Neuron (in vitro differentiated cells): ENCODE results near the gene MPST.

Experiments used
- H2AFZ ChIP-seq: one replicate; pipeline ENCODE4 v1.6.1; 2013; ENCODE audit warnings: low read depth, mild to moderate bottlenecking, inconsistent platforms, low read length, moderate library complexity
- H3K27me3 ChIP-seq: one replicate; pipeline ENCODE4 v1.6.1; 2013; ENCODE audit warnings: low read length; ENCODE audit not compliant: insufficient read depth
- H3K36me3 ChIP-seq: one replicate; pipeline ENCODE4 v1.6.1; 2013; ENCODE audit warnings: low read length; ENCODE audit not compliant: insufficient read depth
- H3K4me1 ChIP-seq: one replicate; pipeline ENCODE4 v1.6.1; 2013; ENCODE audit warnings: low read length; ENCODE audit not compliant: insufficient read depth
- H3K4me3 ChIP-seq: 2 replicates; pipeline ENCODE4 v1.5.1; 2013; ENCODE audit warnings: mild to moderate bottlenecking, low read length, moderate library complexity
- H3K9me3 ChIP-seq: one replicate; pipeline ENCODE4 v1.6.1; 2013; ENCODE audit warnings: low read length

The MPST gene

DNA sequence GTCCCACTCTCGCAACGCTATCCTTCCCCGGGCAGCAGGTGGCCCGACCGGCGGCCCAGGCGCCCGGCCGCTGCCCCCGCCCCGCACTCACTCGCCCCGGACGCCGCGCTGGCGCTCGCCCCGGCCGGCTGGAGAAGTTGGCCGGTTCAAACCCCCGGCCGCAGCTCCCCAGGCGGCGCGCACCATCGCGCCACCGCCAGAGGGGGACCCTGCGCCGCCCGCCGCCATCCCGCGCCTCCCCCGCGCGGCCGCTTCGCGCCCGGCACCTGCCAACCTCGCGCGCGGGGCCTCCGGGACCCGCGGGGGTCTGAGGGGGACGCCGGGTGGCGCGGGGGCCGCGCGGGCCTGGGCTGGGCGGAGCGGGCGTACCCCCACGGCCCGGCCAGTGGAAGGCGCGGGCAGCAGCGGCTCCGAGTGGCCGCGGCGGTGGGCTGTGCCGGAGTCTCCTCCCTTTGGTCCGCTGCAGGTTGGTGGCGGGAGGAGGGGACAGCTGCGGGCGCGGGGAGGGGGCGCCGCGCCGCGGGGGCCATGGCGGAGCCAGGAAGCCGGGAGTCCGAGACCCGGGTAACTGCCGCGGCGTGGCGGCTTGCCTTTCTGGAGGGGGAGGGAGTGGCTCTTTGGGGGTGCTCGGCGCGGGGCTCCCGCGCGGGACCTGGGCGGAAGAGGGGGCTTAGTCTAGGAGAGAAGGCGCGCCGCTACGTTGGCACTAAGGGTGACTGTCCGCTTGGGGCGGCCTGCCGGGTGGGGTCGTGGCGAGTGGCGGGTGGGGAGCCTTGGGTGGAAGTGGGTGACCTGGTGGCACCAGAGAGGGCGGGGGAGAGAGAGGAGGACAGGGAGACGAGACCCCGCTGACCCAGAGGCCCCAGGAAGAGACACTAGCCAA is at the start of gene MPST, which contains the start of gene TST:
Gene MPST, plus strand, starts transcription at position 434 of the 883 bp plus-strand sequence. Its CDS starts 95 bp downstream, at position 529.
Gene TST, minus strand, starts transcription at position 139 of the 883 bp plus-strand sequence. CDS start 715 bp downstream, outside the sequence.
- no peaks in the 10 kb centered on the region for H3K9me3 ChIP-seq
- H3K4me1 ChIP-seq: peaks cover 13% of the 10 kb centered on the region

DNA sequence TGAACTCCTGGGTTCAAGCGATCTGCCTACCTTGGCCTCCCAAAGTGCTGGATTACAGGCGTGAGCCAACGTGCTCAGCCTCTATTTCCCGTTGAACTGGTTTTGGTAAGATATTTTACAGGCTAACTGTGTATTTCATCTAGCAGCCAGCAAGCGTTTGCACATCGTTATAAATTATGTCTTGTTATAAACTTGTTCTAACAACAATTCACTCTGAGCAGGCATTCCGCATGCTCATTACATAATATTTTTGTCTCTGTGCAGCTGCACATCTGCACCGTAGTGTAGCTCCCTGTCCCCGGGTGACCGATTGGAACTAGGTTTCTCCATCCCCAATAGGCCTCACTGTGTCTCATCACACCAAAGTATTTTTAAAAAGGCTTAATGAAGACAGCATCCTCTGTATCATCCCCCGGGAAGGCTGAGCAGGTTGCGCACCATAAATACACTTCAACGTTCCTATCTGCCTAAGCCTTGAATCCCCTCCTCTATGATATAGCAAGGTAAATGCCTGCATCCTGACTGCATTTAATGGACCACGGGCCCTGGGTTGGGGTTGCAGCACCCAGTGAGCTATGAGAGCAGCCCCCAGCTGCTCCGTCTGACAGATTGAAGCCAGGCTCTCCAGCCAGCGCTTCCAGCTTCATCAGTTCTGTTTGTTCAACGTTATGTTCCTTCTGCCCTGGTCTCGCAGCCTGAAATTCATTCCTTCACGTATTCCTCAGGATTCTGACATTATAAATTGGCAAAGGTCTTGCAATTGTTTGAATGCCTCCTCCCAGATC is 48.0 kb upstream of the MPST start:
- no peak overlapping the region for H2AFZ ChIP-seq
- H3K4me3 ChIP-seq: no peak overlapping the region
- H3K9me3 ChIP-seq: no peaks in the 10 kb centered on the region
- peaks cover 6% of the 10 kb centered on the region for H3K27me3 ChIP-seq
- H3K4me1 ChIP-seq: no peaks in the 10 kb centered on the region
- H3K36me3 ChIP-seq: no peaks in the 10 kb centered on the region

More for the DNA sequence above, at the start of gene MPST, which contains the start of gene TST:
- Histone ChIP-seq H3K36me3 (peaks cover 8% of the 10 kb centered on the region), H3K4me3 (peak within 1 kb of the TSS; percentile 77), H2AFZ (peak within 1 kb of the TSS; percentile 95), H3K27me3 (no peaks in the 10 kb centered on the region)

DNA sequence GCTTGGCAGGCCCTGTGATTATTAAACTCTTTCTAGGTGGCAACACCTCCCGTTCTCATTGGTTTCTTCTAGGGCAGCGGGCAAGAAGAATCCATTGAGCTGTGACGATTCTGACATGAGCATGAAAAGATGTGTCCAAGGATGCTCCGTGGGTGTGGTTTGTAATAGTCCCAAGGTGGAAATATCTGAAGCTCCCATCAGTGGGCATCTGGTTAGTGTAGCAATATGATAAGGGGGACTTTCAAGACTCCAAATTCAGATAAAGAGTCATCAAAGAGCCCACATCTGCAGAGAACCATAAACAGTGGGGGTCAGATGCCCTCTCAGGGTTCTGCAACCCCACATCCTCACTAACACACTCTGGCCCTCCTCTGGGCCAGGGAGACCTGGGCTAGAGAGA is 42.9 kb upstream of the MPST start:
- H3K27me3 ChIP-seq: peaks cover 3% of the 10 kb centered on the region
- H3K9me3 ChIP-seq: no peaks in the 10 kb centered on the region
- no peaks in the 10 kb centered on the region for H3K4me1 ChIP-seq
- H2AFZ ChIP-seq: no peak overlapping the region
- H3K4me3 ChIP-seq: no peak overlapping the region
- no peaks in the 10 kb centered on the region for H3K36me3 ChIP-seq

DNA sequence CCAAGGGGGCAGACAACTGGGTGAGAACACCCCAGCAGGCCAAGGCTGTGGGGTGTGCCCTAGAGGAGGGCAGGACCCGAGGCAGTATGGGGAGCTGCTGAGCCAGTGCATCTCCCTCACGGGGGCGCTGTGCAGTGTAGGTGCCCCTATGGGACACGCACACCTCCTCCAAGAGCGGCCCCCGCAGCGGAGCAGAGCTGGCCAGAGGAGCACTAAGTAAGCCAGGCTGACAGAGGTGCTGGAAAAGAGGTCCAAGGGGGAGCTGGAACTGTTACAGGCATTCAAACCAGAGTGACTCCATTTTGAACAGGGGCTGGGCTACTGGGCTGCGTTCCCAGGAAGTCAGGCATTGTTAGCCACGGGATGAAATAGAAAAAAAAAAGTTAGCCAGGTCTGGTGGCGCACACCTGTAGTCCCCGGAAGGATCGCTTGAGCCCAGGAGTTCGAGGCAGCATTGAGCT is 42.1 kb upstream of the MPST start:
- peak overlapping the region; percentile 42 for H3K4me3 ChIP-seq
- H3K27me3 ChIP-seq: peaks cover 3% of the 10 kb centered on the region
- no peaks in the 10 kb centered on the region for H3K4me1 ChIP-seq
- peak overlapping the region; percentile 36 for H2AFZ ChIP-seq
- no peaks in the 10 kb centered on the region for H3K36me3 ChIP-seq
- no peaks in the 10 kb centered on the region for H3K9me3 ChIP-seq

DNA sequence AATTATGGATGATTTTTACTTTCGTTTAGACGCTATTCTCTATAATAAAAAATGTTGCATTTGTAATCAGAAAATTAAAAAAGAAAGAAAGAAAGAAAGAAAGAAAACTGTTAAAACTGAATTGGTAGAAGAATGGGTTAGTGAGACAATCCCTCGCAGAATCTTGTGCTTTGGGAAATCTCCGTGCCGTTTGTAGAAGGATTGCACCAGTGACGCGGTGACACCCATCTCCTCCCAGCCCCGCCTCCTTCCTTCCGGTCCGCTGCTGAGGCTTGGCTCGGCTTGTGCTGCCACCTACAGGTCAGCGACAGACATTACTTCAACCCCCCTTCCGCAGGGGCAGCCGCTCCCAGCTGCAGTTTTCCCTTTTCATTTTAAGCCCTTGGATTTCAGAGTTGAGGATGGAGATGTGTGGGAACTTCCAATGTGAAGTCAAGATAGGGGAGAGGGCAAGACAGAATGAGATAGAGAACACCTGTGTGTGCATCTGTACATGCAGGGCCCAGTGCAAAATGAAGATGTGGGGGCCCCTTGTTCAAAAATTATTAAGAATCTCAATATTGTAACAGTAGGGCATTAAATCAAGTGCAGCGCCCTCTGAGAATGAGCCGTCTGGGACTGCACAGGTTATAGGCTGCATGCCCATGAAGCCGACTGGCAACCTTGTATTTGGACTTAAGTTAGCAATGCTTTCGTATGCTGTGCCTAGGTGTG is 41.4 kb upstream of the MPST start:
- peak overlapping the region; percentile 36 for H2AFZ ChIP-seq
- H3K4me1 ChIP-seq: no peaks in the 10 kb centered on the region
- H3K36me3 ChIP-seq: no peaks in the 10 kb centered on the region
- peaks cover 3% of the 10 kb centered on the region for H3K27me3 ChIP-seq
- peak overlapping the region; percentile 42 for H3K4me3 ChIP-seq
- no peaks in the 10 kb centered on the region for H3K9me3 ChIP-seq

GRCh38 chr22:36979016-36979910 is 40.3 kb upstream of the MPST start:
- Histone ChIP-seq H3K4me3 (no peak overlapping the region), H3K4me1 (no peaks in the 10 kb centered on the region), H3K9me3 (no peaks in the 10 kb centered on the region), H3K36me3 (no peaks in the 10 kb centered on the region), H2AFZ (no peak overlapping the region), H3K27me3 (peaks cover 3% of the 10 kb centered on the region)

GRCh38 chr22:36981247-36981775 is 38.2 kb upstream of the MPST start:
- no peak overlapping the region for H3K4me3 ChIP-seq
- H3K9me3 ChIP-seq: peaks cover 6% of the 10 kb centered on the region
- no peaks in the 10 kb centered on the region for H3K36me3 ChIP-seq
- no peaks in the 10 kb centered on the region for H3K4me1 ChIP-seq
- peaks cover 3% of the 10 kb centered on the region for H3K27me3 ChIP-seq
- no peak overlapping the region for H2AFZ ChIP-seq

DNA sequence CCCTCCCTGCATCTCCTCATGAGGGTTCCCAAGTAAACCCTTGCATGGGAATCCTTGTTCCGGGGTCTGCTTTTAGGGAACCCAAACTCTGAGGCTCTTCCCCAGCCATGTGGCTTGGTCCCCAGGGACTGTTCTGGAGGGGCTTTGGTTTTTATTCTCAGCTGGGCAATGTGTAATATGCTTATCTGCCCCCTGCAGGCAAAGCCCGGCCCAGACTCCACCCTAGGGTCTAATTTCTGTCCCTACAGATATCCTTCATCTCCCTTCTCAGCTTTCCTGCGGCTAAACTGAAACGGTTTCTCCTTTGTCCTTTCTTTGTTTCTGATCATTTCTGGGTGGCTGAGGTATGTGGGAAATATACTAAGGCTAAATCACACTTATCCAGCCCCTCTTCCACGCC is 37.4 kb upstream of the MPST start:
- Histone ChIP-seq H3K4me3 (no peak overlapping the region), H2AFZ (no peak overlapping the region), H3K36me3 (no peaks in the 10 kb centered on the region), H3K9me3 (peaks cover 6% of the 10 kb centered on the region), H3K4me1 (no peaks in the 10 kb centered on the region), H3K27me3 (peaks cover 3% of the 10 kb centered on the region)

DNA sequence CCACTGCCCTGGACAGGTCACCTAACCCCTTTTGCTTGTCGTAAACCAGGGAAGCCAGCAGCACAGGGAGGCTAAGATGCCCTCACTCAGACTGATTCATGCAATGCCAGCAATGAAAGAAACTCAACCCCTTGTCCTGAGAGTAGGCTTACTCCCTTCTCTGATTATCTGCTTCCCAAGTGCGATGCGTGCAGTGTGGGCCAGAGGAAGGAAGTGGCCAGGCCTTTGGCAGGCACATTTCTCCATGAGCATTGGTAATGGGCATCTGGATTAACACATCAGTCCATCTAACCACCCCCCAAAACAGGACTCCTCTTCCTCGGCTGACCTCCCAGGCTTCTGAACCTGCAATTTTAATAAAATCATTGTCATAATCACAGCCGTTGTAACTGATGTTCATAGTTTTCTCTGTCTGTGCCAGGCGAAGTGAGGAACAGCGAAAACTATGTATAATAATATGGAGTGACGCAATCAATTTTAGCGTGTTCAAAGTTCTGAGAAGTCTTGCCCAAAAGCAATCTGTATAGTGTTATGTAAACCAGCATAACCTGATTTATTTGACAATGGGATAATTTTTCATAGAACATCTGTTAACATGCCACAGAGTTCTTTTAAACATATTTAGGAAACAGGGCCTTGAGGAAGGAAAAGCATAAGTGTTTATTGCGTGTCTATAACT is 34.2 kb upstream of the MPST start:
- no peaks in the 10 kb centered on the region for H3K4me1 ChIP-seq
- H3K27me3 ChIP-seq: no peaks in the 10 kb centered on the region
- H3K9me3 ChIP-seq: peaks cover 6% of the 10 kb centered on the region
- no peak overlapping the region for H2AFZ ChIP-seq
- H3K4me3 ChIP-seq: no peak overlapping the region
- H3K36me3 ChIP-seq: no peaks in the 10 kb centered on the region

GRCh38 chr22:36986242-36986821 is 33.2 kb upstream of the MPST start:
- H3K36me3 ChIP-seq: no peaks in the 10 kb centered on the region
- H3K4me3 ChIP-seq: no peak overlapping the region
- H3K9me3 ChIP-seq: peaks cover 6% of the 10 kb centered on the region
- no peaks in the 10 kb centered on the region for H3K27me3 ChIP-seq
- no peak overlapping the region for H2AFZ ChIP-seq
- H3K4me1 ChIP-seq: no peaks in the 10 kb centered on the region

GRCh38 chr22:36988075-36988832 is 31.3 kb upstream of the MPST start:
- no peaks in the 10 kb centered on the region for H3K36me3 ChIP-seq
- no peaks in the 10 kb centered on the region for H3K4me1 ChIP-seq
- no peak overlapping the region for H3K4me3 ChIP-seq
- peaks cover 6% of the 10 kb centered on the region for H3K9me3 ChIP-seq
- no peak overlapping the region for H2AFZ ChIP-seq
- H3K27me3 ChIP-seq: no peaks in the 10 kb centered on the region
